GM18517 (cell line): Measurements from ENCODE around the gene CERCAM.
"Not testable (repeated sequence)": the region's sequence is repeated elsewhere in the genome, so short reads cannot be mapped to it uniquely, and the experiment has no call there.

Experiments
- ATAC-seq: cut with Tn5 transposase; IDR thresholded peaks from one replicate; pipeline ENCODE4 v1.9.1; 2021; ENCODE audit warnings: mild to moderate bottlenecking, moderate library complexity; ENCODE audit not compliant: unreplicated experiment

Gene CERCAM

DNA sequence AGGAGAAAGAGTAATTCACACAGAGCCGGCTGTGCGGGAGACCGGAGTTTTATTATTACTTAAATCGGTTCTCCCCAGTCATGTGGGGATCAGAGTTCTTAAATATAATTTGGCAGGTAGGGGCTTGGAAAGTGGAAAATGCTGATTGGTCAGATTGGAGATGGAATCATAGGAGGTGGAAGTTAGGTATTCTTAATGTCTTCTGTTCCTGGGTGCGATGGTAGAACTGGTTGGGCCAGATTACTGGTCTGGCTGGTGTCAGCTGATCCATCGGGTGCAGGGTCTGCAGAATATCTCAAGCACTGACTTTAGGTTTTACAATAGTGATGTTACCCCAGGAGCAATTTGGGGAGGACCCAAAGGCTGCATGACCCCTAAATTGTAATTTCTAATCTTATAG is 4.6 kb upstream of the CERCAM start:
- ATAC-seq = no peak

DNA sequence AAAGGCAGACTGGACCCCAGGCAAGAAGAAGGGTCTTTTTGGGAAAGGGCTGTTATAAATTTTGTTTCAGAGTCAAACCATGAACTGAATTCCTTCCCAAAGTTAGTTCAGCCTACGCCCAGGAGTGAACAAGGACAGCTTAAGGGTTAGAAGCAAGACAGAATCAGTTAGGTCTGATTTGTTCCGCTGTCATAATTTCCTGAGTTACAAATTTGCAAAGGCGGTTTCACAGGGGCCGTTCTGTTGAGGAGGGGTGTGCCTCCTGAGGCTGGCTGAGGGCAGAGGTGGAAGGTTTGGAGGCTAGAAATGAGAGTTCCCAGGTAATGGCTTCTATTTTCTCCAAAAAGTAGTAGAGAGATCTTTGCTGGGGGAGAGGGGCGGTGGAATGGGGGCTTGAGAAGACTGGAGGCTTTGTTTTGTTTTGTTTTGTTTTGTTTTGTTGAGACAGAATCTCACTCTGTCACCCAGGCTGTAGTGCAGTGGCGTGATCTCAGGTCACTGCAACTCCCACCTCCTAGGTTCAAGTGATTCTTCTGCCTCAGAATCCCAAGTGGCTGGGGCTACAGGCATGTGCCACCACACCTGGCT is 4.1 kb upstream of the CERCAM start:
- ATAC-seq = no peak

DNA sequence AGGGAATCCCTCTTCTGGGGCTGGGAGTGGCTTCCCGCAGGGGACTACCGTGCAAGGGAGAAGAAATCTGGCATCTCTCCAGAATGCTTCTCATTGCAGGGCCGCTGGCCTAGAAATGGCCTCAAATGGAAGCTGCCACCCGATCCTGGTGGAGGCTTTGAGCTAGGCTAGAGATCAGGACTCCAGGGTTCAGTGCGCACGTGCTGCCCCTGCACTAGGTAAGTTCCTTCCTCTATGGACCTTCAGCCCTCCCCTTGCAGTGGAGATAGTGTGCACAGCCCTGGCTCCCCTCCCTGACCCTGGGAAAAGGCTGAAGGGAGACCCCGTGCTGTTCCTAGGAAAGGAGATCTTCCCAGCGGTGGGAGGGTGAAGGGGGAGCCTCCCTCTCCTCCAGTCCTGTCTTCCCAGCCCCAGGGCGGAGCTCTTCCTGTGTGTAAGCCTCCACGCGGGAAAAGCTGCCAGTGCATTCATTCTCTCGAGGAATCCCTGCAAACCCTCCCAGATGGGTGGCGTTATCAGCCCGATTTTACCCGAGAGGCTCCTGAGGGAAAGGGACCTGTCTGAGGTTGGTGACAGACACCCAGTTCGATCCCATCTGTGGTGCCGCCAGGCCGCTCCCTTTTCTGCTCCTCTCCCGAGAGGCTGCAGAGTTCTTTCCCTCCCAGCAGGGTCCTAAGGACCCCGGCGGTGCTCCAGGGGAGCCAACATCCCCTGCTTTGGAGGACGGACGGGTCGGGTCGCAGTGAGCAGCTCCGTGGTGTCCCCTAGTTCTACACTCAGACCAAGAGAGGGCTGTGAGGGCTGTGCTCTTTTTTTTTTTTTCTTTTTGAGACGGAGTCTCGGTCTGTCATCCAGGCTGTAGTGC is 1.4 kb upstream of the CERCAM start:
- ATAC-seq = no peak

- ATAC-seq = peak; percentile 63
Observed at GRCh38 chr9:128420060-128420650, 502 bp upstream of the CERCAM start.

DNA sequence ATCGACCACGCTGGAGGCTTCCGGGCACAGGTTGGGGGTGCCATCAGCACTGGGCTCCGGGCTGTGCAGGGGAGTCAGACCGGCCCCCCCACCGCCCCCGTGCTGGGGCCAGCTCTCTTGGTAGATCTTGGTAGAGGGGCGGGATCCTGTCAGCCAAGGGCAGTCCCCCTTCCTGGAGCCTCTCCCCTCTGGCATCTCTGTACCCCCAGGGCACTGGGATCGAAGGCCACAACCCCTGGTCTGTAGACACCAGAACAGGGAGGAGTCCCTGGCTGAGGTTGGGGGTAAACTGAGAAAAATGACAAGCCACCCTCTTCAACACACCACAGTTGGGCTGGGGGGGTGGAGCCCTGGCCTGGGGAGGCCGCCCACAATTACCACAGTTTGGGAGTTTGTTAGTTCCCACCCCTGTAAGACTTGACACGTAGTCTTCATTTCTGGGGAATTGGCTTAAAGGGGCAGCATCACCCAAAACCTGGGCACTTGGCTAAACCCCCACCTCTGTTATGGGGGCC is 882 bp downstream of the CERCAM start:
- no peak for ATAC-seq

- ATAC-seq = not testable (repeated sequence)
Observed at GRCh38 chr9:128422022-128422782, 1.5 kb downstream of the CERCAM start.

DNA sequence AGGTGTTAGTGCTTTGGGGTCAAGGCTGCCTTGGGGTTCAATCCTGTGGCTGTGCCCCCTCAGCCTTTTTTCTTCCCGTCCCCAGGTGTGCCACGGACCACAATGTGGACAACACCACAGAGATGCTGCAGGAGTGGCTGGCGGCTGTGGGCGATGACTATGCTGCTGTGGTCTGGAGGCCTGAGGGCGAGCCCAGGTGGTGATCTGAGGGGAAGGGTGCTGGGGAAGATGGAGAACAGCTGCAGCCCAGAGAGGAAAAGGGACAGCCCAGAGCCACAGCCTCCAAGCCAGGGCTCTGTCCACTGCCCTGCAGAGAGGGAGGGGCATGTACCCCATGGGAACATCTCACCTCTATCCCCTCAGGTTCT is 2.1 kb downstream of the CERCAM start:
- no peak for ATAC-seq

- ATAC-seq = not testable (repeated sequence)
Observed at GRCh38 chr9:128423356-128423755, 2.7 kb downstream of the CERCAM start.

- no peak for ATAC-seq
Observed at GRCh38 chr9:128424268-128424780, 3.7 kb downstream of the CERCAM start.

DNA sequence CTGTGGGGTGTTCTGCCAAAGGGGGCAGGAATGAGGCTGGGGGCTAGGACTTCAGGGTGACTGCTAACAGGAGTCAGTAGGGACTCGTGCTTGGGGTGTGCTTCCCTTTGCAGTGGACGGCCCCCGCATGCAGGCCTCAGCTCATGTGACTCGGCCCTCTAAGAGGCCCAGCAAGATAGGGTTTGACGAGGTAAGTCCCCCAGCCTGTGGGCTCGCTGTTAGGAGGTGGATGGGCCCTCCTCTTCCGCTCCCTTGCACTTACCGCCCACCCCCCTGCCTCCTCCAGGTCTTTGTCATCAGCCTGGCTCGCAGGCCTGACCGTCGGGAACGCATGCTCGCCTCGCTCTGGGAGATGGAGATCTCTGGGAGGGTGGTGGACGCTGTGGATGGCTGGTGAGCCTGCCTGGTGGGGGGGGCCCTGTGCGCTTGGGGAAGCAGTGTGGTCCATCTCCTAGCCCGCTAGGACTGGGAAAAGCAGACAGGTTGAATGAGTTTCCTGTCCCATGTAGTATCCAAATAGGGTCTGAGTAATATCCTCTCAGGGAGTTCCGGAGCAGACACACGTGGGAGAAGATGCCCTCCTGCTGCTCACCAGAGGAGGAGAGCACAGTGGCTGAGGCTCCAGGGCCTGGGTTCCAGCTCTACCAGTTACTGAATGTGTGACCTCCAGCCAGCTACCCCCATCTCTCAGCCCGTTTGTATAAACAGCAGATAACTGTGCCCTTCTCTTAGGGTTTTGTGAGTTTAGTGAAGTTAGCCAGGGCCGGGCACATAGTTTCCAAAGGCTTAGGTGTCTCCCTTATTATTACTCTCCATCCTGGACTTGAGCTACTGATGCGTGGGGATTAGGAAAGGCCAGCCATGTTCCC is 8.2 kb downstream of the CERCAM start:
- ATAC-seq = no peak

DNA sequence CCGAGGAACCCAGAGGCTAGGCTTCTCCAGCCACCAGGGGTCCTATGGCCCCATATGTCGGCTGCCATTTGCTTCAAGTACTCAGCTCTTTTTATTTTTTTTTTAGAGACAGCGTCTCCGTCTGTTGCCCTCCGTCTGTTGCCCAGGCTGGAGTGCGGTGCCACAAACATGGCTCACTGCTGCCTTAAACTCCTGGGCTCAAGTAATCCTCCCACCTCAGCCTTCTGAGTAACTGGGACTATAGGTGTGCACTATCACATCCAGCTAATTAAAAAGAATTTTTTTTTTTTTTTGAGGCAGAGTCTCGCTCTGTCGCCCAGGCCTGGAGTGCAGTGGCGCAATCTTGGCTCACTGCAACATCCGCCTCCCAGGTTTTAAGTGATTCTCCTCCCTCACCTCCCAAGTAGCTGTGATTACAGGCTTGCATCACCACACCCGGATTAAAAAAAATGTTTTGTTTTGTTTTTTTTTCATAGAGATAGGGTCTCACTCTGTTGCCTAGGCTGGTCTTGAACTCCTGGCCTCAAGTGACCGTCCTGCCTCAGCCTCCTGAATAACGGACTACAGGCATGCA is 8.9 kb downstream of the CERCAM start:
- ATAC-seq = no peak

DNA sequence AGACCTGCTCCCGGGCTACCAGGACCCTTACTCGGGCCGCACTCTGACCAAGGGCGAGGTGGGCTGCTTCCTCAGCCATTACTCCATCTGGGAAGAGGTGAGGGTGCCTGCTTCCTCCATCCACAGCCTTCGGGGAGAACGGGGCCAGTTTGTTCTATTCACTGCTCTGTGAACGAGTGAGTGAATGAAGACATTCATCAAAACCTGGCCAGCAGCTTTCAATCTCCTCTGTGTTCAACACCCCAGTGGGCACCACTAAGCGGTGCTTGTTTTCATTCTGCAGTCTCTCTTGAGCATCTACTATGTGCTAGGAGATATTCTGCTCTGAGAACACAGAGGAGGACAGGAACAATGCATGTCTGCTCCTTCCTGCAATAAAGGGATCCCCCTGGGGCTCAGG is 10.6 kb downstream of the CERCAM start:
- ATAC-seq = no peak

DNA sequence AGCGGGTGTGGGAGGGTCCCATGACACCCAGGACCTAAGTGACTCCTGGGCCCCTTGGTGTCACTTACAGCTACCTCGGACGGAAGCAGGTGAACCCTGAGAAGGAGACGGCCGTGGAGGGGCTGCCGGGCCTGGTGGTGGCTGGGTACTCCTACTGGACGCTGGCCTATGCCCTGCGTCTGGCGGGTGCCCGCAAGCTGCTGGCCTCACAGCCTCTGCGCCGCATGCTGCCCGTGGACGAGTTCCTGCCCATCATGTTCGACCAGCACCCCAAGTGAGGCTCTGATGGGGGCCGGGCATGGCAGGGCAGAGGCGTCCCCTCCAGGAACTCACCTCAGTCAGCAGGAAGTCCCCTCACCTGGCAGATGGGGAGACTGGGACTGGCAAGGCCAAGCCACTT is 13.7 kb downstream of the CERCAM start:
- ATAC-seq = no peak

- ATAC-seq = no peak
Observed at GRCh38 chr9:128435611-128436010, 15.0 kb downstream of the CERCAM start.

DNA sequence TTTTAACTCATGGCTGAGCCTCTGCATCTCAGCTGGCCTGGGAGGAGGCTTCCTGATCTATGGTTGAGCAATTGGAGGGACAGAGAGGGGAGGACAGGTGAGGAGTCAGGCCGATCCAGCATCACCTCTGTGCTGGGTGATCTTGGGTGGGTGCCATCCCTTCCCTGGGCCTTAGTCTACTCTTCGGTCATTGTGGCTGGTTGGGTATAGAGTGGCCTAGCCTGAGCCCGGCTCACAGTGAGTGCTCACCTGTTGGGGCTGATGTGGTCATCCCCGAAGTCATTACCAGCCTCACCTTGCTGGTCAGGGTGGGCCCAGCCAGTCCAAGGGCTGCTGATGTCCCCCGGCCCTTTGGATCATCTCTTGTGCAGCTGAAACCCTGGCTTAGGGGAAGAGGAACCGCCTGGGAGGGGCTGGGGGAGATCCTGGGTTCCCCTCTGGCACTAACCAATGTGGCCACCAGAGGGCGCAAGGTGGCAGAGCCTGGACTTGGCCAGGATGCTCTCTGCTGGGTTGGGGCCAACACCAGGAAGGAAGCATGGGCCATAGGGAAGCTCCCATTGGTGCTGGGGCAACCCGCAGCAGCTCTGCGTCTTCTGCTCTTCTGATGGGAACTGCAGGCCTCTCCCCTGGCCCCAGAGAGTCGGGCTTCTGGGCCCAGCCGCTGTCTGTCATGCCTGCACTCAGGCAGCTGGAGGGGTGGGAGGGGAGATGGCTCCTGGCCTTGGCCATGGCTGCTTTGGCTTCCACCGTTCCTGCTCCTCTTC is 17.9 kb downstream of the CERCAM start:
- ATAC-seq = no peak

DNA sequence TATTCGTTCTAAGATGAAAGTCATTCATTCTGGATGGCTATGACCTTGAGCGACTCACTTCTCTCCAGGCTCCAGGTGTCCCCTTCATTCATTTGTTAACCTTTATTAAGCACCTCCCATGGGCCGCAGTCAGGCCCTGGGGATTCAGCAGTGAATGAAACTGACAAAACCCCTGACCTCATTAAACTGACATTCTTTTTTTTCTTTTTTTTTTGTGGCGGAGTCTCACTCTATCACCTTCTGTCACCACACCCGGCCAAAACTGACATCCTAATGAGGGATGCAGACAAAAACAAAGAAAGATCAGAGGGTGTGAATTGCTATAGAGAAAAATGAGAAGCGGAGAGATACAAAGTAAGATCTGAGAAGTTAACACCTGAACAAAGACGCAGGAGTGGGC is 18.6 kb downstream of the CERCAM start:
- ATAC-seq = no peak

DNA sequence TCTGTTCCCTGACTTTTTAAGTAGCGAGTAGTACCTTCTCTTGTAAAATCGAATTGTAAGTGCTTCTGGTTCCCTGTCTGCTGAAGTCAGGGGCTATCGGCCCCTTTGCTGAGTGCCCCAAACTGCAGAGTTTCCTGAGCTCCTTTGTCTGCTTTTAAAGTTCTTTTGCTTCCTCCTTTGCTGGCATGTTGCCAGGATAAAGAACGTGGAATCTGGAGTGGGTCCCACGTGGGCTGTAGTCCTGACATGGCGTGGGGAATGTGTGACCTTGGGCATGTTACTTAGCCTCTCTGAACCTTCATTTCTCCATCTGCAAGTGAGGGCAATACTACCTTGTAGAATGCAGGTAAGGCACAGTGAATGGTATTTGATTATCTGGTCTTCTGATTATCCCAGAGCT is 21.5 kb downstream of the CERCAM start:
- no peak for ATAC-seq

DNA sequence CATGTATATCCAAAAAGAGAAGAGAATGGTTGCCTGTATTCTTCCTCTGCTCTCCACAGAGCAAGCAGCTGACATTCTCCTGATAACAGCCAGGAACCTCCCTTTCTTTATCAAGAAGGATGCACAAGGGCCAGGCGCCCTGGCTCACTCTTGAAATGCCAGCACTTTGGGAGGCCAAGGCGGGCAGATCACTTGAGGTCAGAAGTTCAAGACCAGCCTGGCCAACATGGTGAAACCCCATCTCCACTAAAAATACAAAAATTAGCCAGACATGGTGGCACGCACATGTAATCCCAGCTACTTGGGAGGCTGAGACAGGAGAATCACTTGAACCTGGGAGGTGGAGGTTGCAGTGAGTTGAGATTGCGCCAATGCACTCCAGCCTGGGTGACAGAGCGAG is 25.8 kb downstream of the CERCAM start:
- ATAC-seq = not testable (repeated sequence)

DNA sequence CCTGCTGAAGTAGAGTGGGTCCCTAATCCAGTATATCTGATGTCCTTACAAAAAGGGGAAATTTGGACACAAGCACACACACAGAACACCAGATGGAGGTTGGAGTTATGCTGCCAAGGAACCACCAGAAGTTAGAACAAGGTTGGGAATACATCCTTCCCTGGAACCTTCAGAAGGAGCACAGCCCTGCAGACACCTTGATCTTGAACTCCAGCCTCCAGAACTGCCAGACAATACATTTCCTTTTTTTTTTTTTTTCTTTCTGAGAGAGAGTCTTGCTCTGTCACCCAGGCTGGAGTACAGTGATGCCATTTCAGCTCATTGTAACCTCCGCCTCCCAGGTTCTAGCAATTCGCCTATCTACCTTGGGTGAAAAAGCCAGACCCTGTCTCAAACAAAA is 28.1 kb downstream of the CERCAM start:
- no peak for ATAC-seq
